ENCODE measurements around the gene CYP2A13. TPM values are rescaled to one million over a fixed set of nuclear protein-coding genes. Genes with fewer than 3 reads are reported as not detected.
"Not testable (repeated sequence)": the region's sequence is repeated elsewhere in the genome, so short reads cannot be mapped to it uniquely, and the experiment has no call there.

The CYP2A13 gene
- total RNA-seq, 4 donors from 2014 or later = not detected

- DNase-seq (ENCODE audit: low spot score in 2 of 2) = no peak
- peaks cover 8% of the 10 kb centered on the region for H3K27me3 ChIP-seq
- no peak overlapping the region for H3K27ac ChIP-seq
- no peak overlapping the region for H3K4me3 ChIP-seq
- H3K4me1 ChIP-seq = no peaks in the 10 kb centered on the region
- WGBS = 72% methylated on average over 9 of the region's 9 CpGs
- H3K36me3 ChIP-seq = no peaks in the 10 kb centered on the region
- TF ChIP-seq POLR2A (IDR thresholded peaks at IDR 0.05) (no peak), POLR2AphosphoS5 (IDR thresholded peaks at IDR 0.05) (no peak), EP300 (IDR thresholded peaks at IDR 0.05) (no peak), CTCF (IDR thresholded peaks at IDR 0.05) (no peak)
- H3K9me3 ChIP-seq = no peaks in the 10 kb centered on the region
These were observed 23.0 kb downstream of the CYP2A13 start for GRCh38 chr19:41111296-41111695.

- 89% methylated on average over 5 of the region's 5 CpGs for WGBS
- Histone ChIP-seq H3K27ac (no peak overlapping the region), H3K27me3 (peaks cover 8% of the 10 kb centered on the region), H3K4me3 (no peak overlapping the region), H3K9me3 (no peaks in the 10 kb centered on the region), H3K4me1 (no peaks in the 10 kb centered on the region), H3K36me3 (no peaks in the 10 kb centered on the region)
- TF ChIP-seq EP300 (IDR thresholded peaks at IDR 0.05) (no peak), CTCF (IDR thresholded peaks at IDR 0.05) (no peak), POLR2A (IDR thresholded peaks at IDR 0.05) (no peak), POLR2AphosphoS5 (IDR thresholded peaks at IDR 0.05) (no peak)
- no peak for DNase-seq (ENCODE audit: low spot score in 2 of 2)
These were observed 23.6 kb downstream of the CYP2A13 start for GRCh38 chr19:41111750-41112295.

- Histone ChIP-seq H3K36me3 (no peaks in the 10 kb centered on the region), H3K9me3 (no peaks in the 10 kb centered on the region), H3K4me3 (no peak overlapping the region), H3K4me1 (no peaks in the 10 kb centered on the region), H3K27me3 (peaks cover 8% of the 10 kb centered on the region), H3K27ac (no peak overlapping the region)
- no peak for TF ChIP-seq EP300 (IDR thresholded peaks at IDR 0.05)
- no peak for TF ChIP-seq CTCF (IDR thresholded peaks at IDR 0.05)
- no peak for TF ChIP-seq POLR2A (IDR thresholded peaks at IDR 0.05)
- TF ChIP-seq POLR2AphosphoS5 (IDR thresholded peaks at IDR 0.05) = no peak
- 80% methylated on average over 6 of the region's 7 CpGs for WGBS
- no peak for DNase-seq (ENCODE audit: low spot score in 2 of 2)
These were observed 24.6 kb downstream of the CYP2A13 start for GRCh38 chr19:41112728-41113290.

GRCh38 chr19:41114132-41114531 is 25.9 kb downstream of the CYP2A13 start, which contains the start of gene CYP2F1:
TSS of gene CYP2F1 (plus strand) at chr19:41114432. CDS start at chr19:41116189, 1,757 bp downstream.
- Histone ChIP-seq H3K27ac (no peak within 1 kb of the TSS), H3K4me3 (no peak within 1 kb of the TSS), H3K9me3 (no peaks in the 10 kb centered on the region), H3K27me3 (peaks cover 8% of the 10 kb centered on the region), H3K36me3 (no peaks in the 10 kb centered on the region), H3K4me1 (no peaks in the 10 kb centered on the region)
- 59% methylated on average over 7 of the region's 7 CpGs for WGBS
- TF ChIP-seq POLR2A (IDR thresholded peaks at IDR 0.05) = no peak
- TF ChIP-seq POLR2AphosphoS5 (IDR thresholded peaks at IDR 0.05) = no peak
- no peak for TF ChIP-seq EP300 (IDR thresholded peaks at IDR 0.05)
- no peak for TF ChIP-seq CTCF (IDR thresholded peaks at IDR 0.05)
- peak in 1 of 2 donors; percentile 23 for DNase-seq (ENCODE audit: low spot score in 2 of 2)

- no peaks in the 10 kb centered on the region for H3K9me3 ChIP-seq
- peak in 1 of 2 donors; percentile 40 for DNase-seq (ENCODE audit: low spot score in 2 of 2)
- TF ChIP-seq POLR2AphosphoS5 (IDR thresholded peaks at IDR 0.05) (no peak), CTCF (IDR thresholded peaks at IDR 0.05) (no peak), EP300 (IDR thresholded peaks at IDR 0.05) (no peak), POLR2A (IDR thresholded peaks at IDR 0.05) (no peak)
- H3K4me1 ChIP-seq = no peaks in the 10 kb centered on the region
- H3K27ac ChIP-seq = no peak overlapping the region
- 83% methylated on average over 6 of the region's 8 CpGs for WGBS
- H3K4me3 ChIP-seq = no peak overlapping the region
- no peaks in the 10 kb centered on the region for H3K36me3 ChIP-seq
- peaks cover 6% of the 10 kb centered on the region for H3K27me3 ChIP-seq
These were observed 28.0 kb downstream of the CYP2A13 start for GRCh38 chr19:41116261-41116660.

GRCh38 chr19:41120929-41121911 is 33.0 kb downstream of the CYP2A13 start:
- H3K4me3 ChIP-seq, H3K9me3 ChIP-seq, H3K27ac ChIP-seq, H3K36me3 ChIP-seq, H3K27me3 ChIP-seq, H3K4me1 ChIP-seq: not testable (repeated sequence)
- DNase-seq (ENCODE audit: low spot score in 2 of 2) = peak in 1 of 2 donors; percentile 61
- 83% methylated on average over 30 of the region's 41 CpGs for WGBS

- H3K4me1 ChIP-seq; DNase-seq (ENCODE audit: low spot score in 2 of 2); H3K4me3 ChIP-seq; H3K36me3 ChIP-seq; H3K27me3 ChIP-seq; H3K27ac ChIP-seq; H3K9me3 ChIP-seq: not testable (repeated sequence)
- WGBS = 83% methylated on average over 13 of the region's 13 CpGs
These were observed 34.6 kb downstream of the CYP2A13 start for GRCh38 chr19:41122846-41123245.
